Measurements from ENCODE around the gene UBE2B.

DNA sequence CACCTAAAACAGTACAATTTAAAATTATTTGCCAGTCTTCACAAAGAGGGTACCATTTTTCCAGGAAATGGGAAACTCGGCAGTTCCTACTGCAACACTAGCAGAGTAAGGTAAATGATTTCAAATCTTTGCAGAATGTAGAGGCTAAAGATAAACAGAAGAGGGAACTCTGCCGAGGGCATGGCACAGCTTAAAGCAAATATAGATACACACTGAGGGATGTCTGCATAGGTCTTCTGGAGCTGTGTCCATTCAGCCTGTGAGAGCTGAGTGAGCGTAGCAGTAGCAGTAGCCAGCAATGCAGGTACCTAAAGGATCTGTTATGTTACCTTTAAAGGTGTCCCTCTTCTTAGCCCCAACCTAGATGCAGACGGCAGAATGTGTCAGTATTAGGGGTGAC lies 21.9 kb upstream of the UBE2B start:
- no peak for TF ChIP-seq CTCF (IDR thresholded peaks at IDR 0.05)
- TF ChIP-seq POLR2A (IDR thresholded peaks at IDR 0.05), result no peak
